Naive thymus-derived CD4-positive, alpha-beta T cell (primary cell): ENCODE results near the gene LARP6. TPM values are rescaled to one million over a fixed set of nuclear protein-coding genes. Genes with fewer than 3 reads are reported as not detected.

Experiments
- ATAC-seq: fragments of 150-1000 bp; cut with Tn5 transposase; 2 replicates; pipeline ENCODE4 v1.10.0; 2021; ENCODE audit warnings: mild to moderate bottlenecking, moderate library complexity
- CTCF ChIA-PET: fragments of 350-600 bp; sonication (Branson Sonifier 250); formaldehyde crosslinking; loops from one replicate; lab custom pipeline; 2021; ENCODE audit warnings: antibody characterized with exemption; lab: Charles Lee
- POLR2A ChIA-PET: fragments of 350-600 bp; sonication (Branson Sonifier 250); formaldehyde crosslinking; loops from one replicate; lab custom pipeline; 2021; ENCODE audit warnings: antibody characterized with exemption, inconsistent platforms; lab: Charles Lee
- DNase-seq, 9 donors: peaks; one replicate each; pipeline versions ENCODE4 v3.0.0 to v3.0.0-alpha.2; 2020 to 2022; ENCODE audit warnings: mixed read lengths in 1 of 9
- H3K27ac ChIP-seq: one replicate; pipeline ENCODE4 v1.7.0; 2013; ENCODE audit warnings: mild to moderate bottlenecking, low read depth, low read length, moderate library complexity
- H3K27me3 ChIP-seq, 2 donors: one replicate each; pipeline ENCODE4 v1.7.0; 2013; ENCODE audit warnings: low read length in 2 of 2, mild to moderate bottlenecking in 2 of 2, moderate library complexity in 2 of 2; ENCODE audit not compliant: control insufficient read depth in 2 of 2, insufficient read depth in 2 of 2
- H3K36me3 ChIP-seq, 3 experiments: 1 replicate in 2 of 3; 2 replicates in 1 of 3; pipeline ENCODE4 v1.7.0; 2013; ENCODE audit warnings: low read length in 3 of 3, mild to moderate bottlenecking in 3 of 3, moderate library complexity in 1 of 3; ENCODE audit not compliant: insufficient read depth in 3 of 3, control insufficient read depth in 2 of 3
- H3K4me1 ChIP-seq, 2 donors: one replicate each; pipeline ENCODE4 v1.7.0; 2013; ENCODE audit warnings: low read length in 2 of 2, mild to moderate bottlenecking in 2 of 2, moderate library complexity in 1 of 2; ENCODE audit not compliant: control insufficient read depth in 2 of 2, insufficient read depth in 2 of 2
- H3K4me3 ChIP-seq: 2 replicates; pipeline ENCODE4 v1.7.0; 2013; ENCODE audit warnings: mild to moderate bottlenecking, low read length
- H3K9me3 ChIP-seq, 3 experiments: 1 replicate in 2 of 3; 2 replicates in 1 of 3; pipeline ENCODE4 v1.7.0; 2013; ENCODE audit warnings: low read length in 3 of 3; ENCODE audit not compliant: control insufficient read depth in 2 of 3
- H3K27ac Mint-ChIP-seq, 9 donors: one replicate each; pipeline ENCODE4 v1.8.0; 2020 to 2022; ENCODE audit warnings: mixed read lengths in 9 of 9, mild to moderate bottlenecking in 8 of 9, moderate library complexity in 5 of 9, inconsistent platforms in 2 of 9
- H3K27me3 Mint-ChIP-seq, 5 donors: one replicate each; pipeline ENCODE4 v1.8.0; 2021 to 2022; ENCODE audit warnings: mixed read lengths in 5 of 5, mild to moderate bottlenecking in 1 of 5
- H3K36me3 Mint-ChIP-seq, 5 donors: one replicate each; pipeline ENCODE4 v1.8.0; 2020 to 2022; ENCODE audit warnings: mixed read lengths in 5 of 5, mild to moderate bottlenecking in 3 of 5, inconsistent platforms in 1 of 5
- H3K4me1 Mint-ChIP-seq, 7 donors: one replicate each; pipeline ENCODE4 v1.8.0; 2020 to 2022; ENCODE audit warnings: mixed read lengths in 7 of 7, mild to moderate bottlenecking in 3 of 7, inconsistent platforms in 1 of 7
- H3K4me3 Mint-ChIP-seq, 10 donors: one replicate each; pipeline ENCODE4 v1.8.0; 2020 to 2022; ENCODE audit warnings: mild to moderate bottlenecking in 10 of 10, mixed read lengths in 10 of 10, moderate library complexity in 6 of 10, inconsistent platforms in 2 of 10
- H3K9me3 Mint-ChIP-seq, 11 donors: one replicate each; pipeline ENCODE4 v1.8.0; 2020 to 2022; ENCODE audit warnings: mixed read lengths in 11 of 11, mild to moderate bottlenecking in 4 of 11, inconsistent platforms in 1 of 11, moderate library complexity in 1 of 11
- intact Hi-C, 2 donors: fragments of 100-400 bp; cut with micrococcal nuclease; formaldehyde crosslinking; loops; one replicate each; pipeline ENCODE4 v1.15.1; 2023
- polyA plus RNA-seq, 2 donors: library from polyadenylated mRNA; unstranded; fragments of 300-500 nt; fragmentation: Illumina TruSeq; gene quantifications; one replicate each; pipeline ENCODE4 v1.2.3, GENCODE V29; 2021
- total RNA-seq, 6 experiments: library from RNA in 5 of 6; stranded (reverse) in 5 of 6; gene quantifications; 1 replicate in 5 of 6; 2 replicates in 1 of 6; pipeline ENCODE4 v1.2.3 and lab custom pipeline; 2021 to 2026

The LARP6 gene
- total and polyA plus RNA-seq, 7 experiments from 2014 or later, result 0.09 to 0.50 (median 0.10) TPM; not detected in 4

DNA sequence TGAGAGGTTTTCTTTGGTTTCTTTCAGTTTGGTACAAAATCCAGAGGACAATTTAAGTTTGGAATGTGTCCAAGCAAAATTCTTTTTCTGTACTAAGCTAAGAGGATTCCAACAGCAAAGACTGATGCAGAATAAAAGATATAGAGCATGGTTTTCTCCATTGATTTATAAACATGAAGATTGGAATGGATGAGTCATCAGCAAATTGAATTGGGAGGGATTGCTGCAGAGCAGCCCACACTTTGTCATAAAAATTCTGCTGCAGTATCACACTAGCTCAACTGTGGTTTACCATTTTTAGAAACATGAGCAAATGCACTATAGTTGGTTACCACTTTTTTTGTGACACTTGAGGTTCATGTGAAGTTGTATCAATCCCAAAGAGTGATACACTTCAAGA lies 16.1 kb upstream of the LARP6 start:
- no peak overlapping the region for H3K4me3 Mint-ChIP-seq

DNA sequence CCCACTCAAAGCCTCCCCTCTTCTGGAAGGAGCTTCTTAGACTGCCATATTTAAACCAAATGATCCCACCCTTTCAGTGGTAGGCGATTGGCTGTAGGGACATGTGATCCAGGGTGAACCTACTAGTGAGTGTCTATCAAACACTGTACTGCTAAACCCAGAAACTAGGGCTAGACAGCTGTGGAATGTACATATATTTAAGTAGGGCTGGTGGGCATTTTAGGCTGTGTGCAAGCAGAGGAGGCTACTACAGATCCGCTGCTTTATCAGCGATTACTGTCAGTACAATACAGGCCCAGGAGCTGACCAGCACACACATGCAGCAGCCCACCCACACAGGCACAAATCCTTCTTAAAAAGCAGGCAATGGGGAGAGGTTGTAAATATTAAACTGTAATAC lies 15.4 kb upstream of the LARP6 start:
- Mint-ChIP-seq H3K36me3 (no peaks in the 10 kb centered on the region), H3K27me3 (peaks cover 4 to 23% (median 13%) of the 10 kb centered on the region in 5 donors), H3K9me3 (peaks cover 0 to 14% (median 0%) of the 10 kb centered on the region in 11 donors), H3K4me1 (no peaks in the 10 kb centered on the region), H3K4me3 (no peak overlapping the region), H3K27ac (no peak overlapping the region)
- Histone ChIP-seq H3K9me3 (no peaks in the 10 kb centered on the region), H3K27me3 (no peaks in the 10 kb centered on the region), H3K4me3 (no peak overlapping the region), H3K4me1 (no peaks in the 10 kb centered on the region), H3K27ac (no peak overlapping the region), H3K36me3 (no peaks in the 10 kb centered on the region)
- ATAC-seq (no peak), DNase-seq (no peak)
- ChIA-PET POLR2A (no interaction called here), CTCF (no interaction called here)
- intact Hi-C loops, result no loop called here

More for the DNA sequence above, 16.1 kb upstream of the LARP6 start:
- Histone ChIP-seq H3K4me3 (no peak overlapping the region), H3K27me3 (no peaks in the 10 kb centered on the region), H3K27ac (no peak overlapping the region), H3K4me1 (no peaks in the 10 kb centered on the region), H3K9me3 (no peaks in the 10 kb centered on the region), H3K36me3 (no peaks in the 10 kb centered on the region)
- Mint-ChIP-seq H3K27me3 (peaks cover 9 to 28% (median 18%) of the 10 kb centered on the region in 5 donors), H3K36me3 (no peaks in the 10 kb centered on the region), H3K9me3 (peaks cover 0 to 14% (median 0%) of the 10 kb centered on the region in 11 donors), H3K4me1 (no peaks in the 10 kb centered on the region), H3K27ac (no peak overlapping the region)
- no peak for ATAC-seq
- no peak for DNase-seq
- ChIA-PET POLR2A (no interaction called here), CTCF (no interaction called here)
- intact Hi-C loops, result no loop called here

DNA sequence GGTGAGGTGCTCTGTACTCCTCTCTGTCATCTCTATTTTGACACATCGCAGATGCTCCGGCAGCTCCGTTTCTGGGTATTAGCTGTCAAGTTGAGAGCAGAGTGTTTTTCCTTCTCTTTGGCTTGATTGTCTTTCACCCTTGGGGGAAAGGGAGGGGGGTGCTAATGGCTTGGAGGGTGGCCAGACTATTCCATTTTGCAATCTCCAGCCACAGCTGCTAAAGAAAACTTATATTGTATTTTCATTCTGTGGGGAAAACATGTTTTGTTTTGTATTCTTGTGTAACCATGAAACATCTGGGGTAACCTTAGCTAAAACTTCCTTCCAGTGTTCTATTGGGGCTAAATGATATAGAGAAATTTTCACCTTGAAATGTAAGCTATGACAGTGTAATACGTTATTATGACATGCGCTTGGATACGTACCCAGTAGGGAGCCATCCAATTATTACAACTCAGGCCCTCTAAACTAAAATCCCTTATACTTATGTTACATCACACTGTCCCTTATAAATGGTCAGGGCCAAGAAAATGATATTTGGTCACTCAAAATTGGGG lies 14.0 kb upstream of the LARP6 start:
- intact Hi-C loops, result no loop called here
- no peak overlapping the region for H3K27ac ChIP-seq
- no peak overlapping the region for H3K4me3 ChIP-seq
- Mint-ChIP-seq H3K9me3 (peaks cover 0 to 8% (median 0%) of the 10 kb centered on the region in 11 donors), H3K27me3 (peaks cover 0 to 19% (median 0%) of the 10 kb centered on the region in 5 donors), H3K27ac (no peak overlapping the region), H3K4me3 (no peak overlapping the region), H3K36me3 (no peaks in the 10 kb centered on the region), H3K4me1 (no peaks in the 10 kb centered on the region)
- H3K27me3 ChIP-seq, result no peaks in the 10 kb centered on the region
- ATAC-seq (no peak), DNase-seq (no peak)
- CTCF ChIA-PET, result no interaction called here
- H3K9me3 ChIP-seq, result no peaks in the 10 kb centered on the region
- H3K4me1 ChIP-seq, result no peaks in the 10 kb centered on the region
- POLR2A ChIA-PET, result no interaction called here
- no peaks in the 10 kb centered on the region for H3K36me3 ChIP-seq

DNA sequence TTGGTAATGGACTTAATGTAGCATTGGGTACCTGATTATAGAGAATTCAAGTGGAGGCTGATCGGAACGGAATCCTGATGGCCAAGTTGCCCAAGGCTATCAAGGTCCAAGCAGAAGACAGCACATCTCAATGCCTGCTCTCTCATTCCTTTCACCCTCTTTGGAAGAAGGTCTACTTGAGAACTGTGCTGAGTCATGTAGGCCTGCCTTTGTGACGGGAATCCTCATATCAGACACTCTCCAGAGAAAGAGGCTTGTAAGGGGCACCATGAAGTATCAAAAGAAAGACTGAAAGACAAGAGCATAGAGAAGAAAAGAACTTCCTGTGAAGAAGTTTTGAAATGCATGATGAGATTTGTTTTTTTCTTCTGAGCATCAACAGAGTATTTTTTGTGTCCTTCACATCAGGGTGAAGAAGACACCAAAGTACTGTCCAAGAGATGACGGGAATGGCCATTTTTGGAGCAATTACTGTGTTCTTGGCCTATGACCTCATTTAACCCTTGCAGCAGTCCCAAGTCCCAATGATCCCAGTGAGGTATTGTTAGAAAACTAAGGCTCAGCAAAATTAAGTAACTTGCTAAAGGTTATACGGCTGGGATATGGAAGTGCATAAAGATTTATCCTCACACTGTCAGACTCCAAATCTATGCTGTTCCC lies 13.2 kb upstream of the LARP6 start:
- no peaks in the 10 kb centered on the region for H3K36me3 Mint-ChIP-seq
- no peak overlapping the region for H3K27ac ChIP-seq
- no peak overlapping the region for H3K27ac Mint-ChIP-seq
- DNase-seq (no peak), ATAC-seq (no peak)
- ChIA-PET CTCF (no interaction called here), POLR2A (no interaction called here)
- H3K4me3 ChIP-seq, result no peak overlapping the region
- no peaks in the 10 kb centered on the region for H3K27me3 ChIP-seq
- no peaks in the 10 kb centered on the region for H3K4me1 ChIP-seq
- no peak overlapping the region for H3K4me3 Mint-ChIP-seq
- no peaks in the 10 kb centered on the region for H3K9me3 ChIP-seq
- H3K27me3 Mint-ChIP-seq, result peaks cover 0 to 13% (median 0%) of the 10 kb centered on the region in 5 donors
- no peaks in the 10 kb centered on the region for H3K4me1 Mint-ChIP-seq
- no peaks in the 10 kb centered on the region for H3K36me3 ChIP-seq
- H3K9me3 Mint-ChIP-seq, result peaks cover 0 to 4% (median 0%) of the 10 kb centered on the region in 11 donors
- intact Hi-C loops, result no loop called here

DNA sequence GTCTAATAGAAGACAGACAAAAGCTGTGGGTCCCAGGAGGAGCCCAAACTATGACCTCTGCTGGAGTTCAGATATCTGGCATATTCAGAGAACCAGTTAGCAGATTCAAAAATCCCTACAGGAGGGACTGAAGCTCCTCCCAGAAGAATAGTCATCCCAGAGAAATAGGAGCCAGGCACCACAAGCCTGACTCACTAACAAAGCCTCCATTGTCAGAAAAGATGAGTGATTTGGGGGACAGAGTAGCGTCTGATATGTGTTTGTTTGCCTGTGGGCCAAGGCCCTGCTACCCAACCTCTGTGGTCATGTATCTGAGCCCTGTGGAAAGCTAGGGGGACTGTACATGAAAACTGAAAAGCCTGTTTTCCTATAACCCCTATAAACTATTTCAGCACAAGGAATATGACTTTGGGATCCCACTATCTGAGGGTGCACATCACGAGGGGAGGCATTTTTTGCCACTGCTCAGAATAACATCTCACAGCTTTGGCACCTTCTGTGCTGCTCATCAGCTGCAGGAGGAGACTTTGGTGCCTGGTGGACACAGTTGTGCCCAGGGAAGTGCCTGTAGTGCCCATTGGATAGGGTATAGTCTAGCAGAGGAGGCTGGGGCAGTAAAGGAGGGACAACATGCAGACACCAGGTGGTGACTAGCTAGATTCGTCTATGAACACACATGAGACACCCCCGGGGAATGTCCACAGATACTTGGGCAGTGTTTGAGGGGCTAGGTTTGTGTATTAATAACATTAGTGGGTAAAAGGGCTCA lies 9.7 kb upstream of the LARP6 start:
- H3K9me3 Mint-ChIP-seq, result no peaks in the 10 kb centered on the region
- H3K27ac ChIP-seq, result no peak overlapping the region
- intact Hi-C loops, result no loop called here
- no peaks in the 10 kb centered on the region for H3K36me3 Mint-ChIP-seq
- no peak overlapping the region for H3K4me3 ChIP-seq
- ATAC-seq (no peak), DNase-seq (no peak)
- H3K9me3 ChIP-seq, result no peaks in the 10 kb centered on the region
- H3K4me1 Mint-ChIP-seq, result no peaks in the 10 kb centered on the region
- ChIA-PET CTCF (no interaction called here), POLR2A (no interaction called here)
- H3K27me3 Mint-ChIP-seq, result peaks cover 0 to 17% (median 10%) of the 10 kb centered on the region in 5 donors
- H3K4me1 ChIP-seq, result no peaks in the 10 kb centered on the region
- no peaks in the 10 kb centered on the region for H3K27me3 ChIP-seq
- H3K4me3 Mint-ChIP-seq, result no peak overlapping the region
- no peak overlapping the region for H3K27ac Mint-ChIP-seq
- H3K36me3 ChIP-seq, result no peaks in the 10 kb centered on the region

DNA sequence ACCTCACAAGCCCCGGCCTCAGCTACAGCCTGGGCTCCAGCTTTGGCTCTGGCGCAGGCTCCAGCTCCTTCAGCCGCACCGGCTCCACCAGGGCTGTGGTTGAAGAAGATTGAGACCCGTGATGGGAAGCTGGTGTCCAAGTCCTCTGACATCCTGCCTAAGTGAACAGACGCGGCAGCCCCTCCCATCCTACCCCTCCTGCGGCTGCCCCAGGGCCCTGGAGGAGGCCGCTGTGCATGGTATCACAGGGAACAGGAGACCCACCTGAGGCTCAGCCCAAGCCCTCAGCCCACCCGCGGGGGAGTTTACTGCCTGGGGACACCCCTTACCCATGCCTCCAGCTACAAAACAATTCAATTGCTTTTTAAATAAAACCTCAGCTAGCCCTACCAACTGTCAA lies 6.0 kb upstream of the LARP6 start:
- no peaks in the 10 kb centered on the region for H3K4me1 ChIP-seq
- H3K27me3 ChIP-seq, result no peaks in the 10 kb centered on the region
- H3K9me3 ChIP-seq, result no peaks in the 10 kb centered on the region
- Mint-ChIP-seq H3K4me3 (no peak overlapping the region), H3K27ac (no peak overlapping the region), H3K4me1 (no peaks in the 10 kb centered on the region), H3K36me3 (no peaks in the 10 kb centered on the region), H3K27me3 (peaks cover 21 to 34% (median 26%) of the 10 kb centered on the region in 5 donors), H3K9me3 (no peaks in the 10 kb centered on the region)
- no peak for ATAC-seq
- no peak for DNase-seq
- POLR2A ChIA-PET, result no interaction called here
- no peak overlapping the region for H3K4me3 ChIP-seq
- intact Hi-C loops, result no loop called here
- H3K27ac ChIP-seq, result no peak overlapping the region
- CTCF ChIA-PET, result no interaction called here
- no peaks in the 10 kb centered on the region for H3K36me3 ChIP-seq
